Stimulated activated CD4-positive, alpha-beta T cell treated with anti-CD3 and anti-CD28 coated beads, Interleukin-4, amount 100 ng/mL, for 4 hours (primary cell): Measurements from ENCODE around the gene KIAA1755.

Experiments
- DNase-seq, 2 experiments: peaks; one replicate each; pipeline ENCODE4 v3.0.0-alpha.2; 2020

Gene KIAA1755

DNA sequence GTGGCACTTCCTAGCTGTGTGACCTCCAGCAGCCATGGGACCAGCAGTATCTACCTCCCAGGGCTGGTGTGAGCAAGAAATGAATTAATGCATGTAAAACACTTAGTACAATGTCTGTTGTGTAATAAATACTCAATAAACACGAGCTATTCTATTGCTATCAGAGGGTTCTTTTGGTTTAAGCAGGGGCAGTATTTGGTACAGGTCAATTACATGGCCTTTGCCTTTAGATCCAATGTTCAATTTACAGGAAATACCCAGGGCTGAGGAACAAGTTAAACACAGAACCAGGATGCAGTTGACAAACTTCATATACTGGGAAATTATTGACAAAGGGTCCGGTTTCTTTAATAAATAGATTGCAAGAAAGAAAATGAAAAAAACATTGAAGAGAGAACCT lies 98.4 kb downstream of the KIAA1755 start:
- no peak for DNase-seq

DNA sequence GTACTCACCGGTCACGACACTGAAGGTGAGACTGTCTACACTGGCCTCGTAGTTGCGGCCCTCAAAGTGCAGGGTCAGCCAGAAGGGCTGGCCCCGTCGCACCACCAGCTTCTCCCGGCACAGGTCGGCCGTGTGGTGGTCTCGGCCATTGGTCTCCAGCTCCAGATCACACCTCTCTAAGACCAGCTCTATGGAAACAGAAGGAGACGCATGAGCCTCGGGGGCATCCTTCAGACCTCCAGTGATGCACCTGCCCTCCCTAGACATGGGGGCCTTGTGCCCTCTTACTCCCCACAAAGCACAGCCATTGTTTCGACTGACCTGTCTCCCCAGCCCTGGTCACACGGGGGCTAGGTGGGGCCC lies 99.1 kb downstream of the KIAA1755 start:
- DNase-seq: no peak
